ENCODE results near the gene SAMD5.

Gene SAMD5

GRCh38 chr6:147507162-147508041 lies 1.1 kb upstream of the SAMD5 start:
- Histone ChIP-seq H3K4me3 (ENCODE audit: low read length) (peak overlapping the region; percentile 83), H3K36me3 (ENCODE audit: control insufficient read depth, insufficient read depth, low read length, severe bottlenecking) (no peaks in the 10 kb centered on the region), H3K9ac (ENCODE audit: low read length) (peak overlapping the region; percentile 25), H3K9me3 (ENCODE audit: control insufficient read depth, low read length) (no peaks in the 10 kb centered on the region), H3K4me1 (ENCODE audit: control insufficient read depth, insufficient read depth, low read length) (peaks cover 11% of the 10 kb centered on the region), H3K27me3 (replicated peaks; ENCODE audit: control insufficient read depth, insufficient read depth, low read length) (peaks cover 49% of the 10 kb centered on the region)
- peak; percentile 66 for DNase-seq (ENCODE audit: low read depth)

- Histone ChIP-seq H3K4me1 (ENCODE audit: control insufficient read depth, insufficient read depth, low read length) (peaks cover 11% of the 10 kb centered on the region), H3K36me3 (ENCODE audit: control insufficient read depth, insufficient read depth, low read length, severe bottlenecking) (no peaks in the 10 kb centered on the region), H3K4me3 (ENCODE audit: low read length) (peak overlapping the region; percentile 83), H3K27me3 (replicated peaks; ENCODE audit: control insufficient read depth, insufficient read depth, low read length) (peaks cover 61% of the 10 kb centered on the region), H3K9ac (ENCODE audit: low read length) (no peak overlapping the region), H3K9me3 (ENCODE audit: control insufficient read depth, low read length) (peaks cover 11% of the 10 kb centered on the region)
- peak; percentile 67 for DNase-seq (ENCODE audit: low read depth)
These were observed 547 bp downstream of the SAMD5 start for GRCh38 chr6:147508866-147509608.

- peak; percentile 42 for DNase-seq (ENCODE audit: low read depth)
- no peak overlapping the region for H3K9ac ChIP-seq (ENCODE audit: low read length)
- no peak overlapping the region for H3K4me3 ChIP-seq (ENCODE audit: low read length)
- peaks cover 15% of the 10 kb centered on the region for H3K4me1 ChIP-seq (ENCODE audit: control insufficient read depth, insufficient read depth, low read length)
- H3K9me3 ChIP-seq (ENCODE audit: control insufficient read depth, low read length), result peaks cover 11% of the 10 kb centered on the region
- H3K27me3 ChIP-seq (replicated peaks; ENCODE audit: control insufficient read depth, insufficient read depth, low read length), result peaks cover 62% of the 10 kb centered on the region
- H3K36me3 ChIP-seq (ENCODE audit: control insufficient read depth, insufficient read depth, low read length, severe bottlenecking), result no peaks in the 10 kb centered on the region
These were observed 1.4 kb downstream of the SAMD5 start for GRCh38 chr6:147509891-147510290.

- H3K4me3 ChIP-seq (ENCODE audit: low read length), result no peak overlapping the region
- H3K4me1 ChIP-seq (ENCODE audit: control insufficient read depth, insufficient read depth, low read length), result peaks cover 15% of the 10 kb centered on the region
- H3K9me3 ChIP-seq (ENCODE audit: control insufficient read depth, low read length), result peaks cover 11% of the 10 kb centered on the region
- no peak for DNase-seq (ENCODE audit: low read depth)
- no peaks in the 10 kb centered on the region for H3K36me3 ChIP-seq (ENCODE audit: control insufficient read depth, insufficient read depth, low read length, severe bottlenecking)
- peaks cover 54% of the 10 kb centered on the region for H3K27me3 ChIP-seq (replicated peaks; ENCODE audit: control insufficient read depth, insufficient read depth, low read length)
- no peak overlapping the region for H3K9ac ChIP-seq (ENCODE audit: low read length)
These were observed 2.6 kb downstream of the SAMD5 start for GRCh38 chr6:147510929-147511590.

GRCh38 chr6:147514831-147515230 lies 6.3 kb downstream of the SAMD5 start:
- H3K4me3 ChIP-seq (ENCODE audit: low read length), result no peak overlapping the region
- peaks cover 5% of the 10 kb centered on the region for H3K4me1 ChIP-seq (ENCODE audit: control insufficient read depth, insufficient read depth, low read length)
- H3K36me3 ChIP-seq (ENCODE audit: control insufficient read depth, insufficient read depth, low read length, severe bottlenecking), result no peaks in the 10 kb centered on the region
- H3K9me3 ChIP-seq (ENCODE audit: control insufficient read depth, low read length), result peaks cover 11% of the 10 kb centered on the region
- H3K27me3 ChIP-seq (replicated peaks; ENCODE audit: control insufficient read depth, insufficient read depth, low read length), result peaks cover 31% of the 10 kb centered on the region
- H3K9ac ChIP-seq (ENCODE audit: low read length), result no peak overlapping the region
- no peak for DNase-seq (ENCODE audit: low read depth)

GRCh38 chr6:147515327-147515726 lies 6.8 kb downstream of the SAMD5 start:
- H3K4me1 ChIP-seq (ENCODE audit: control insufficient read depth, insufficient read depth, low read length), result peaks cover 5% of the 10 kb centered on the region
- no peaks in the 10 kb centered on the region for H3K36me3 ChIP-seq (ENCODE audit: control insufficient read depth, insufficient read depth, low read length, severe bottlenecking)
- peaks cover 11% of the 10 kb centered on the region for H3K9me3 ChIP-seq (ENCODE audit: control insufficient read depth, low read length)
- peaks cover 26% of the 10 kb centered on the region for H3K27me3 ChIP-seq (replicated peaks; ENCODE audit: control insufficient read depth, insufficient read depth, low read length)
- no peak for DNase-seq (ENCODE audit: low read depth)
- no peak overlapping the region for H3K4me3 ChIP-seq (ENCODE audit: low read length)
- no peak overlapping the region for H3K9ac ChIP-seq (ENCODE audit: low read length)

GRCh38 chr6:147522597-147522996 lies 14.1 kb downstream of the SAMD5 start:
- H3K27me3 ChIP-seq (replicated peaks; ENCODE audit: control insufficient read depth, insufficient read depth, low read length), result peaks cover 5% of the 10 kb centered on the region
- no peaks in the 10 kb centered on the region for H3K36me3 ChIP-seq (ENCODE audit: control insufficient read depth, insufficient read depth, low read length, severe bottlenecking)
- no peak overlapping the region for H3K9ac ChIP-seq (ENCODE audit: low read length)
- no peaks in the 10 kb centered on the region for H3K9me3 ChIP-seq (ENCODE audit: control insufficient read depth, low read length)
- no peak for DNase-seq (ENCODE audit: low read depth)
- no peaks in the 10 kb centered on the region for H3K4me1 ChIP-seq (ENCODE audit: control insufficient read depth, insufficient read depth, low read length)
- no peak overlapping the region for H3K4me3 ChIP-seq (ENCODE audit: low read length)

- no peak overlapping the region for H3K4me3 ChIP-seq (ENCODE audit: low read length)
- H3K4me1 ChIP-seq (ENCODE audit: control insufficient read depth, insufficient read depth, low read length), result no peaks in the 10 kb centered on the region
- no peak for DNase-seq (ENCODE audit: low read depth)
- no peaks in the 10 kb centered on the region for H3K36me3 ChIP-seq (ENCODE audit: control insufficient read depth, insufficient read depth, low read length, severe bottlenecking)
- H3K9ac ChIP-seq (ENCODE audit: low read length), result no peak overlapping the region
- H3K9me3 ChIP-seq (ENCODE audit: control insufficient read depth, low read length), result no peaks in the 10 kb centered on the region
- H3K27me3 ChIP-seq (replicated peaks; ENCODE audit: control insufficient read depth, insufficient read depth, low read length), result peaks cover 3% of the 10 kb centered on the region
These were observed 17.2 kb downstream of the SAMD5 start for GRCh38 chr6:147525519-147526209.

GRCh38 chr6:147527197-147527596 lies 18.7 kb downstream of the SAMD5 start:
- no peaks in the 10 kb centered on the region for H3K4me1 ChIP-seq (ENCODE audit: control insufficient read depth, insufficient read depth, low read length)
- no peak overlapping the region for H3K9ac ChIP-seq (ENCODE audit: low read length)
- peaks cover 3% of the 10 kb centered on the region for H3K27me3 ChIP-seq (replicated peaks; ENCODE audit: control insufficient read depth, insufficient read depth, low read length)
- H3K9me3 ChIP-seq (ENCODE audit: control insufficient read depth, low read length), result no peaks in the 10 kb centered on the region
- no peak for DNase-seq (ENCODE audit: low read depth)
- no peak overlapping the region for H3K4me3 ChIP-seq (ENCODE audit: low read length)
- no peaks in the 10 kb centered on the region for H3K36me3 ChIP-seq (ENCODE audit: control insufficient read depth, insufficient read depth, low read length, severe bottlenecking)

GRCh38 chr6:147528511-147529145 lies 20.1 kb downstream of the SAMD5 start:
- Histone ChIP-seq H3K36me3 (ENCODE audit: control insufficient read depth, insufficient read depth, low read length, severe bottlenecking) (no peaks in the 10 kb centered on the region), H3K27me3 (replicated peaks; ENCODE audit: control insufficient read depth, insufficient read depth, low read length) (peaks cover 2% of the 10 kb centered on the region), H3K9ac (ENCODE audit: low read length) (no peak overlapping the region), H3K9me3 (ENCODE audit: control insufficient read depth, low read length) (no peaks in the 10 kb centered on the region), H3K4me1 (ENCODE audit: control insufficient read depth, insufficient read depth, low read length) (no peaks in the 10 kb centered on the region), H3K4me3 (ENCODE audit: low read length) (no peak overlapping the region)
- DNase-seq (ENCODE audit: low read depth), result peak; percentile 42

Data from adipocyte (in vitro differentiated cells).